SIG-M5 (cell line): ENCODE results near the gene OR10A5.
"Not testable (repeated sequence)": the region's sequence is repeated elsewhere in the genome, so short reads cannot be mapped to it uniquely, and the experiment has no call there.

ENCODE experiments used
- DNase-seq: peaks from one replicate; lab custom pipeline; 2025; lab: John Stamatoyannopoulos, UW

Gene OR10A5

DNA sequence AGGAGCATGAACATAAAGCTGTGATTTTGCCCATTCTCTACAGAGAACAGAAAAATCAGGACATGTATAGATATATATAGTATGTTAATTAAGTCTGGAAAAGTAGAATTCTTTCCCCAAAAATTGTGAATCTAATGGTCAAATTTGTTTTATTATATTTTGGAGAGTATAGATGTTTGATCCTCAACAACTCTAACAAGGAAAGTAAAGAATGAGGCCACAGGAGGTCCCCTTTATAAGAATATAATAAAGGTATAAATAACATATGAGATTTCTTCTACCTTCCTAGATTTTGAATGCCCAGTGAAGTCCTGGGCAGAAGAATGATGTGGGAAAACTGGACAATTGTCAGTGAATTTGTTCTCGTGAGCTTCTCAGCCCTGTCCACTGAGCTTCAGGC is 30.8 kb downstream of the OR10A5 start, which contains the start of gene OR10A4:
Gene OR10A4, plus strand, starts transcription at position 301 of the 400 bp plus-strand sequence. Its CDS starts 23 bp downstream, at position 324.
- no peak for DNase-seq

DNA sequence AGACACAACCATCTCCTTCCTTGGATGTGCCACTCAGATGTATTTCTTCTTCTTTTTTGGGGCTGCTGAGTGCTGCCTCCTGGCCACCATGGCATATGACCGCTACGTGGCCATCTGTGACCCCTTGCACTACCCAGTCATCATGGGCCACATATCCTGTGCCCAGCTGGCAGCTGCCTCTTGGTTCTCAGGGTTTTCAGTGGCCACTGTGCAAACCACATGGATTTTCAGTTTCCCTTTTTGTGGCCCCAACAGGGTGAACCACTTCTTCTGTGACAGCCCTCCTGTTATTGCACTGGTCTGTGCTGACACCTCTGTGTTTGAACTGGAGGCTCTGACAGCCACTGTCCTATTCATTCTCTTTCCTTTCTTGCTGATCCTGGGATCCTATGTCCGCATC is 31.4 kb downstream of the OR10A5 start:
- DNase-seq: no peak

DNA sequence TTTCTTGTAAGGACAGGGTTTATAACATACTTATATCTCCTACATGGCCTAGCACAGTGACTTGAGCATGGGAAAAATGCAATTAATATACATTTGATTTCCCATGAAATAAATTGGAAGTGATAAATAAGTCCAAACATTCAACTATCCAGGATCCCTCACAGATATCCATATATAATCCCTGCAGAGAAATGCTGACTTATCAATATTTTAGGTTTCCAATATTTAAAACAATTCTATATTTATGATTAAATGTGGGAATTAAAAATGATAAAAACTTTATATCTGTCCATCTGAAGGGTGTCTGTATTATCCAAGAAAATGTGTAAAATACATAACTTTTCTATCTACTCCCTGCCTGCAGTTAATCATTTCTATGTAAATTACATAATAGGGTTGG is 37.3 kb downstream of the OR10A5 start:
- DNase-seq: no peak

DNA sequence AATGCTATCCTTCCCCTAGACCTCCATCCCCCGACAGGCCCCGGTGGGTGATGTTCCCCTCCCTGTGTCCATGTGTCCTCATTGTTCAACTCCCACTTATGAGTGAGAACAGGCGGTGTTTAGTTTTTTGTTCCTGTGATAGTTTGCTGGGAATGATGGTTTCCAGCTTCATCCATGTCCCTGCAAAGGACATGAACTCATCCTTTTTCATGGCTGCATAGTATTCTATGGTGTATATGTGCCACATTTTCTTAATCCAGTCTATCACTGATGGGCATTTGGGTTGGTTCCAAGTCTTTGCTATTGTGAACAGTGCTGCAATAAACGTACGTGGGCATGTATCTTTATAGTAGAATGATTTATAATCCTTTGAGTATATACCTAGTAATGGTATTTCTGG is 42.2 kb downstream of the OR10A5 start:
- not testable (repeated sequence) for DNase-seq

GRCh38 chr11:6888830-6889229 is 43.3 kb downstream of the OR10A5 start:
- no peak for DNase-seq

DNA sequence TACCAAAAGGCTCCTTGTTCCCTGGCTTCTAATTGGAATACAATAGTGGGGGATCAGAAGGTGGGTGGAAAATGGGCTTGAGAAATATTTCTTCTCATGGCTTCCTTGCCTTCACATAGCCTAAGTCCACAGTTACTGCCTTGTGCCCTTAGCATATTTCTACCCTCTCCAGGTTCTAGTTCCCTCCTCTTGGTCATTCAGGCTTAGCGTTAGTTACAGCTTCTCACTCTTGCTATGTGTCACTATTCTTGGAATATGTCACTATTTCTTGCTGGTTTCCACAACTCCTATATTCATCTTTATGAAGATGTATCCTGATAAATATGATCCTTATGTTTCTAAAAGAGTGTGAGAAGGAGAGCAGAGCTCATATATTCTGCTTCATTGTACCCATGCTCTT is 44.4 kb downstream of the OR10A5 start:
- DNase-seq: no peak

- DNase-seq: no peak
Measured at GRCh38 chr11:6892400-6892799, 46.9 kb downstream of the OR10A5 start, which contains the start of gene OR2D2. Gene OR2D2 (minus strand): TSS chr11:6892500. CDS start chr11:6892500, 0 bp downstream.

DNA sequence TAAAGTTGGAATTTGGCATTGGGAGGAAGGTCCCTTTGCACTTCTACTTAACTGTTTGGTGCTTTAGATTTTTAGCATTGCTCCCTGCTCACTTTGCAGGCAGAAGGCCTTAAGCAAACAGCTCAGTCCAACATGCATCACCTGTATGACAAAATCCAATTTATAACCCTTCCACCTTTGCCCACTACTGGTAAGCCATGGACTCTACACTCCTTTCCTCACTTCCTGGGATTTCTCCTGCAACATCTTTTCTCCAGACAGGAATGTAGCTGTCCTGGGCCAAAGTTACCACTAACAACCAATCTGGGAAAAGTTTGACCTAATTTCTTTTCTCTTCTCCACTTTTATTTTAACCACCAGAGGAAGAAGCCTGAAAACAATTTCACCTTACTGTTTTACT is 48.6 kb downstream of the OR10A5 start:
- no peak for DNase-seq

DNA sequence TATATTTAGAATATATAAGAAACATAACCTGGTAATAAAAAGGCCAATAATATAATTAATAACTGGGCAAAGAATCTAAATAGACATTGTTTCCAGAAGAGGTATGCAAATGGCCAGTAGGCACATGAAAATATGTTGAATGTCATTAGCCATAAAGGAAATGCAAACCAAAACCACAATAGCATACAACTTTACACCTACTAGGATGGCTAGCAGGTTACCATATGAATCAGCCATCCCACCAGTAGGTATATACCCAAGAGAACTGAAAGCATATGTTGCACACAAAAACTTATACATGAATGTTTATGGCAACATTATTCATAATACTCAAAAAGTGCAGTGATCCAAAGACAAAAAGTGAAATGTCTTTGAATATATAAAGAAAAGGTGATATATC is 49.5 kb downstream of the OR10A5 start:
- DNase-seq: no peak
